Panc1 (cell line): Measurements from ENCODE around the gene SLC1A2. TPM values are rescaled to one million over a fixed set of nuclear protein-coding genes. Genes with fewer than 3 reads are reported as not detected.

Source experiments
- ATAC-seq: fragments of 200-7000 bp; cut with Tn5 transposase; 2 replicates; pipeline ENCODE4 v1.9.1; 2020; ENCODE audit warnings: mild to moderate bottlenecking, moderate library complexity
- BruUV-seq: library from RNA; stranded (reverse); fragments of 400-500 nt; replicated peaks from 2 replicates; lab custom pipeline; 2021; lab: Mats Ljungman, UMichigan
- CTCF ChIA-PET: fragments of 300-600 bp; sonication (Branson Sonifier 250); formaldehyde crosslinking; loops from one replicate; lab custom pipeline; 2022; ENCODE audit warnings: antibody characterized with exemption; lab: Charles Lee
- POLR2A ChIA-PET: fragments of 300-600 bp; sonication (Branson Sonifier 250); formaldehyde crosslinking; loops from one replicate; lab custom pipeline; 2022; ENCODE audit warnings: antibody characterized with exemption; lab: Charles Lee
- DNase-seq: peaks from one replicate; pipeline ENCODE4 v3.0.0-alpha.2; 2010; ENCODE audit warnings: low read depth, low spot score
- H3K27ac ChIP-seq: 2 replicates; pipeline ENCODE4 v1.5.1; 2011; ENCODE audit warnings: mild to moderate bottlenecking, low read length, inconsistent platforms
- H3K27me3 ChIP-seq: fragments of 200-500 bp; sonication (Bioruptor generic); 2 replicates; pipeline ENCODE4 v1.6.0; 2014; ENCODE audit warnings: low read length, inconsistent platforms; ENCODE audit not compliant: control insufficient read depth, insufficient read depth
- H3K36me3 ChIP-seq: fragments of 200-500 bp; sonication (Bioruptor generic); 2 replicates; pipeline ENCODE4 v1.5.1; 2014; ENCODE audit warnings: inconsistent platforms, mild to moderate bottlenecking, low read length, moderate library complexity; ENCODE audit not compliant: control insufficient read depth, insufficient read depth
- H3K4me1 ChIP-seq: 2 replicates; pipeline ENCODE4 v1.5.1; 2011; ENCODE audit warnings: inconsistent platforms, mild to moderate bottlenecking, low read length, moderate library complexity; ENCODE audit not compliant: control insufficient read depth, insufficient read depth
- H3K4me3 ChIP-seq, 2 experiments: 2 replicates each; pipeline ENCODE4 v1.5.1; 2011 to 2012; ENCODE audit warnings: low read depth in 2 of 2, low read length in 2 of 2, mild to moderate bottlenecking in 2 of 2, inconsistent platforms in 1 of 2, moderate library complexity in 1 of 2
- H3K9me3 ChIP-seq: fragments of 200-500 bp; sonication (Bioruptor generic); 2 replicates; pipeline ENCODE4 v1.5.1; 2014; ENCODE audit warnings: low read depth, mild to moderate bottlenecking, inconsistent platforms, low read length, moderate library complexity; ENCODE audit not compliant: control insufficient read depth, insufficient read depth
- CTCF ChIP-seq: fragments of 450-650 bp; IDR thresholded peaks from 2 replicates; pipeline ENCODE4 v1.5.1; 2017; ENCODE audit warnings: mild to moderate bottlenecking
- POLR2AphosphoS5 ChIP-seq: IDR thresholded peaks from 2 replicates; pipeline ENCODE4 v1.6.1; 2012; ENCODE audit warnings: mild to moderate bottlenecking, low read depth, low read length, moderate library complexity
- SIN3A ChIP-seq: IDR thresholded peaks from 2 replicates; pipeline ENCODE4 v1.6.1; 2012; ENCODE audit warnings: low read depth, mild to moderate bottlenecking, low read length, moderate library complexity, borderline replicate concordance; ENCODE audit not compliant: insufficient read depth
- TCF7L2 ChIP-seq: IDR thresholded peaks from 2 replicates; pipeline ENCODE4 v1.6.1; 2011; ENCODE audit warnings: mild to moderate bottlenecking, low read depth, low read length, inconsistent platforms
- in situ Hi-C: cut with HindIII; loops from 2 replicates; pipeline ENCODE4 v1.10.0; 2016; ENCODE audit warnings: low sequenced_read_pairs, low pct_unique_long_range_greater_than_20kb
- intact Hi-C: fragments of 100-400 bp; cut with micrococcal nuclease; formaldehyde crosslinking; loops from one replicate; pipeline ENCODE4 v1.10.0; 2022; ENCODE audit not compliant: unreplicated experiment
- total RNA-seq: library from RNA; stranded (reverse); gene quantifications from one replicate; pipeline ENCODE4 v1.2.1, GENCODE V29; 2021; ENCODE audit not compliant: unreplicated experiment
- TF ChIP-seq, protein P1 (sequence below), 2 experiments: IDR thresholded peaks; 2 replicates each; pipeline ENCODE4 v1.6.1; 2011 to 2012; ENCODE audit warnings: low read depth in 2 of 2, control low read depth in 1 of 2, low read length in 1 of 2, mild to moderate bottlenecking in 1 of 2, moderate library complexity in 1 of 2; ENCODE audit not compliant: insufficient read depth in 1 of 2

SLC1A2 gene
- total RNA-seq, 1 experiment from 2014 or later = 0.21 TPM

DNA sequence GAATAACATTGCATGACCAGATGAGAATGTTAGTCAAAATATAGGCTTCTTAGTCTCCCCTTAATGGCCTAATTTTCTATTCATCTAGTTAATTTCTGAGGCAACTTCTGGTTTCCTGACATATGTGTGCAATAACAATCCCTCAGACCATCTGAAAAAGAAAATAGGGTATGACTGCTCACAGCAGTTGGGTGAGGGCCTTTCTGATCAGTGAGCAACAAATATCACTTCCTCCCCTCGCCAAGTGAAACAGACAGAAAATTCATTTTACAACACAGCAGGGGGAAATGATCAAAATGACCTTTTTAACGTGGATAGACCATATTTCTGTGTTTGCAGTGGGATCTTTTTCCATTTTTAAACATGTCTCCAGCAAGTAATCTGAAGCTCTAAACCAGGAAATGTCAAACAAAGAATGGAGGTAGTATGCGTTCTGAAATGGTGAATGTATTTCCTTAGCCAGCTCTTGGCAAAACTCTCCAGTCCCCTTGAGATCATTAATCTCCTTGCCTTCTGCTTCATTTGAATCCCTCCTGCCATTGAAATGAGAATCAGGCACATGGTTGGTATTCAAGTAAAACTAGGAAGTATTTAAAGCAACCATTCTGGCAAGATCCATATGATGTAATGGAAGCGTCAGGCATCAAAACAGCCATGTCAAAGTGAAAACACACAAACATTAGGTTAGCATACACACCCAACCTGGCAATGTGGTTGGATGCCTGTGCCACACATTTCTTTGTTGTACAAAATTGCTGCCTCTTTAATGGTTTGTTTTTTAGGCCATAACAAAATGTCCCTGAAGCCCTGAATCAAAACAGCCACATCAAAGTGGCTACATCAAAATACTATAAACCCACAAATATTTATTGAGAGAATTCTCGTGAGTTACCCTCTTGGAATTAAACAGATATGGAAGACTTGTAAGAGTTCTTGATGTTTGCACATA is 100.1 kb downstream of the SLC1A2 start:
- ATAC-seq (no peak), DNase-seq (no peak)
- H3K27me3 ChIP-seq = no peaks in the 10 kb centered on the region
- H3K4me1 ChIP-seq = no peaks in the 10 kb centered on the region
- TF ChIP-seq CTCF (no peak), POLR2AphosphoS5 (no peak), TCF7L2 (no peak), SIN3A (no peak)
- TF ChIP-seq, protein P1, sequence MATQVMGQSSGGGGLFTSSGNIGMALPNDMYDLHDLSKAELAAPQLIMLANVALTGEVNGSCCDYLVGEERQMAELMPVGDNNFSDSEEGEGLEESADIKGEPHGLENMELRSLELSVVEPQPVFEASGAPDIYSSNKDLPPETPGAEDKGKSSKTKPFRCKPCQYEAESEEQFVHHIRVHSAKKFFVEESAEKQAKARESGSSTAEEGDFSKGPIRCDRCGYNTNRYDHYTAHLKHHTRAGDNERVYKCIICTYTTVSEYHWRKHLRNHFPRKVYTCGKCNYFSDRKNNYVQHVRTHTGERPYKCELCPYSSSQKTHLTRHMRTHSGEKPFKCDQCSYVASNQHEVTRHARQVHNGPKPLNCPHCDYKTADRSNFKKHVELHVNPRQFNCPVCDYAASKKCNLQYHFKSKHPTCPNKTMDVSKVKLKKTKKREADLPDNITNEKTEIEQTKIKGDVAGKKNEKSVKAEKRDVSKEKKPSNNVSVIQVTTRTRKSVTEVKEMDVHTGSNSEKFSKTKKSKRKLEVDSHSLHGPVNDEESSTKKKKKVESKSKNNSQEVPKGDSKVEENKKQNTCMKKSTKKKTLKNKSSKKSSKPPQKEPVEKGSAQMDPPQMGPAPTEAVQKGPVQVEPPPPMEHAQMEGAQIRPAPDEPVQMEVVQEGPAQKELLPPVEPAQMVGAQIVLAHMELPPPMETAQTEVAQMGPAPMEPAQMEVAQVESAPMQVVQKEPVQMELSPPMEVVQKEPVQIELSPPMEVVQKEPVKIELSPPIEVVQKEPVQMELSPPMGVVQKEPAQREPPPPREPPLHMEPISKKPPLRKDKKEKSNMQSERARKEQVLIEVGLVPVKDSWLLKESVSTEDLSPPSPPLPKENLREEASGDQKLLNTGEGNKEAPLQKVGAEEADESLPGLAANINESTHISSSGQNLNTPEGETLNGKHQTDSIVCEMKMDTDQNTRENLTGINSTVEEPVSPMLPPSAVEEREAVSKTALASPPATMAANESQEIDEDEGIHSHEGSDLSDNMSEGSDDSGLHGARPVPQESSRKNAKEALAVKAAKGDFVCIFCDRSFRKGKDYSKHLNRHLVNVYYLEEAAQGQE (IDR thresholded peaks at IDR 0.05; ENCODE audit: insufficient read depth in 1 of 2, low read depth in 2 of 2, low read length in 1 of 2) = no peak
- no peak overlapping the region; the same call in 1 of the 2 replicates for H3K27ac ChIP-seq
- H3K9me3 ChIP-seq = no peaks in the 10 kb centered on the region
- ChIA-PET CTCF (no interaction called here), POLR2A (no interaction called here)
- in situ Hi-C loops = no loop called here
- H3K36me3 ChIP-seq = no peaks in the 10 kb centered on the region
- BruUV-seq = no TSS peak
- intact Hi-C loops = no loop called here
- no peak overlapping the region for H3K4me3 ChIP-seq

DNA sequence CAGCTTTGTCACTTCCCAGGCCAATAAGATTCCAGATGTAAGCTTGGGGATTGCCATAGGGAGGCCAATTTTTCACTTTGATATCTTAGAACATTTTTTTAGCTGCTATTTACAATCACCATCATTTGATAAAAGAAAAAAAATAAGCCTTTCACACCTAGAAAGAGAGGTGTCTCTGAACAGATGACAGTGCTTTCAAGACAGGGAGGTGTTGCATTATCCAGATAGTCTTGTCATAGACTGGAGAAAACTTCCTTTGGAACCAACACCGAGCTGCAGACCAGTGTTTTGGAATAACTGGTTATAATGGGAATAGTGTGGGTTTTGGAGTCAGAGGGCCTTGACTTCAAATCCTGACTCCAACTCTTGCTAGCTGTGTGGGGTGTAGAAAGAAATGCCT is 101.0 kb downstream of the SLC1A2 start:
- ATAC-seq (no peak), DNase-seq (no peak)
- no TSS peak for BruUV-seq
- ChIA-PET CTCF (no interaction called here), POLR2A (no interaction called here)
- no peak overlapping the region for H3K27ac ChIP-seq
- intact Hi-C loops = no loop called here
- in situ Hi-C loops = no loop called here
- H3K27me3 ChIP-seq = no peaks in the 10 kb centered on the region
- TF ChIP-seq CTCF = no peak
- TF ChIP-seq SIN3A = no peak
- TF ChIP-seq, protein P1 (IDR thresholded peaks at IDR 0.05; ENCODE audit: insufficient read depth in 1 of 2, low read depth in 2 of 2, low read length in 1 of 2) = no peak
- no peak for TF ChIP-seq POLR2AphosphoS5
- TF ChIP-seq TCF7L2 = no peak
- no peak overlapping the region for H3K4me3 ChIP-seq
- no peaks in the 10 kb centered on the region for H3K4me1 ChIP-seq
- no peaks in the 10 kb centered on the region for H3K9me3 ChIP-seq
- no peaks in the 10 kb centered on the region for H3K36me3 ChIP-seq
